OCI-M2 (cell line): ENCODE data around the gene SLC66A2.
A peak's percentile ranks its signal among the peaks of the same experiment; 100 is the strongest.
"Not testable (repeated sequence)": the region's sequence is repeated elsewhere in the genome, so short reads cannot be mapped to it uniquely, and the experiment has no call there.

Source experiments
- DNase-seq: peaks from one replicate; lab custom pipeline; 2025; ENCODE audit not compliant: unreplicated experiment; lab: John Stamatoyannopoulos, UW

The SLC66A2 gene

DNA sequence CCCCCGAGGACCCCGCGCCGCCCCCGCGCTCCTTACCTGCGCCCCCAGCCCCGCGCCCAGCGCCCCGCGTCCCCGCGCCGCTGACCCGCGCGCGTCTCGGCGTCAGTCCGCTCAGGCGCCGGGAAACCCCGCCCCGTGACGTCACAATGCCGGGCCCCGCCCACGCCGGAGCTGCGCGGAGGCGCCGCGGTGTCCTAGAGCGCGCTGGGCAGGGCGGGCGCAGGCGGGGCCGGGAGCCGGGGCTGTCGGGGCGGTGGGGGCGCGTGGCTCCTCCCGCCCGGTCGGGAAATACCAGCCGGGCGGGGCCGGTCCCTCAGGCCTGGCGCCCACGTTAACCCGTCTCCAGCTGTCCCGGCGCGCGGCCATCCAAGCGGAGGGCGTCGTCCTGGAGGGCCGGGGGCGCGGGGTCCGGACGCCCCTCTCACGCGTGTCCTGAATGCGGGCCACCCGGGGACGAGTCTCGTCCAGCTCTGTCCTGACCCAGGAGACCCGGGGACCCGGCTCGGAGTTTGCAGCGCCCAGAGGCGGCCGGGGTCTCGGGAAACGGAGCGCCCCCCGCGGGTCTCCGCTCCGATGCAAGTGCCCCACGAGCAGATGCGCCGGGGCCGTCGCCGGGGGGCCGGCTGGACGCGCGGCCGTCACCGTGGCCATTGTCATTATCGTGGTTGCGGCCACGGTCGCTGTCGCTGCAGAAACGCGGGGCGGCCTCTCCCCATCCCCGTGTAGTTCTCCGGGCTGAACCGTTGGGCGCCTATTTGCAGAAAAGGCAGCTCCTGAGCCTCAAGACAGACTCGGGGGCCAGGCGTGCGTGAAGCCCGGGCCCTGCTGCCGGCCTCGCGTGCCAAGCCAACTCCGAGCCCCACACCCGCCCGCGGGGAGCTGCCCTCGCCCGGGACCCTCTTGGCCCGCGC is at the start of gene SLC66A2:
SLC66A2 (minus strand) TSS at position 109 of the 911 bp plus-strand sequence. CDS start 727 bp downstream, outside the sequence.
- DNase-seq: no peak

GRCh38 chr18:80000877-80001276 is 49.4 kb upstream of the SLC66A2 start:
- DNase-seq: no peak

DNA sequence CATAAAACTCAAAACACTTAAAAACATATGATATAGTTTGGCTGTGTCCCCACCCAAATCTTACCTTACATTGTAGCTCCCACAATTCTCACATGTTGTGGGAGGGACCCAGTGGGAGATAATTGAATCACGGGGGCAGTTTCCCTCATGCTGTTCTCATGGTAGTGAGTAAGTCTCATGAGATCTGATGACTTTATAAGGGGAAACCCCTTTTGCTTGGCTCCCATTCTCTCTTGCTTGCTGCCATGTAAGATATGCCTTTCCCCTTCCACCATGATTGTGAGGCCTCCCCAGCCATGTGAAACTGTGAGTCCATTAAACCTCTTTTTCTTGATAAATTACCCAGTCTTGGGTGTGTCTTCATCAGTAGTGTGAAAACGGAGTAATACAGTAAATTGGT is 48.2 kb upstream of the SLC66A2 start:
- not testable (repeated sequence) for DNase-seq

GRCh38 chr18:79991494-79991893 is 40.0 kb upstream of the SLC66A2 start:
- DNase-seq: no peak

DNA sequence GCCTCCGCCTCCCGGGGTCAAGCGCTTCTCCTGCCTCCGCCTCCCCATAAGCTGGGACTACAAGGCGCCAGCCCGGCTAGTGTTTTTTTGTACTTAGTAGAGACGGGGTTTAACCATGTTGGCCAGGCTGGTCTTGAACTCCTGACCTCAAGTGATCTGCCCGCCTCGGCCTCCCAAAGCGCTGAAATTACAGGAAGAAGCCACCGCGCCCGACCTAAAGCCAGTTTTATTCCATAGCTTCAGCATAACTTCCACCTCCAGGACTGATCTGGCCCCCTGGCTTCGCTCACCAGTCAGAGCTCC is 37.7 kb upstream of the SLC66A2 start:
- DNase-seq: no peak

GRCh38 chr18:79988451-79989194 is 37.2 kb upstream of the SLC66A2 start, which contains the start of gene TXNL4A:
TXNL4A (minus strand) TSS chr18:79988563; CDS start chr18:79988392, 171 bp downstream.
- DNase-seq: no peak

- DNase-seq: peak; percentile 17
Measured at GRCh38 chr18:79988071-79988450, 36.6 kb upstream of the SLC66A2 start.

DNA sequence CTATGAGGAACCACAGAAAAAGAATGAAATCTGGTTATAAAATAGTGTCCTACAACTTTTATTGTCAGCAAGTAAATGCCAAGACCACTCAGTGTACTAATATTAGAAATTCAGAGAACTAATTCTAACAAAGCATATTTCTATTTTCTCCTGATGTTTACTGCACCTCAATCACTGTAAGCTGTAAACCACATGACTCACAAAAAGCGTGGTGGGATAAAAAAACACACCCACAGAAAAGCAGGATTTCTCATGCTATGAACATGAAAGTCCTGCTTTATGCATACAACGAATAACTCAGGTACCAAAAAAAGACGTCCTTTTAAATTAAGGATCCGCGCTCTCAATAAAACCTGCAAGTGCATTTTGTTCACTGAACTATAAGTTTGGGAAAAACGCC is 36.1 kb upstream of the SLC66A2 start:
- DNase-seq: no peak

GRCh38 chr18:79986726-79987125 is 35.3 kb upstream of the SLC66A2 start:
- no peak for DNase-seq

DNA sequence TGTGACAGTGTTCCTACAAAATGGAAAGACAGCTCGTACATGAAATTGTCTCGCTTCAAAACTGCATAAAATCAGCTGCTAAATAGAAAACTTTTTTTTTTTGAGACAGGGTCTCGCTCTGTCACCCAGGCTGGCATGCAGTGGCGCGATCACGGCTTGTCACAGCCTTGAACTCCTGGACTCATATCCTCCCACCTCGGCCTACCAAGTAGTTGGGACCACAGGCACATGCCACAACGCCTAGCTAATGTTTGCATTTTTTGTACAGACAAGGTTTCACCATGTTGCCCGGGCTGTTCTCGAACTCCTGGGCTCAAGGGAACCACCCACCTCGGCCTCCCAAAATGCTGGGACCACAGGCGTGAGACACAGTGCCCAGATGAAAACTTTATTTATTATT is 33.7 kb upstream of the SLC66A2 start:
- no peak for DNase-seq

DNA sequence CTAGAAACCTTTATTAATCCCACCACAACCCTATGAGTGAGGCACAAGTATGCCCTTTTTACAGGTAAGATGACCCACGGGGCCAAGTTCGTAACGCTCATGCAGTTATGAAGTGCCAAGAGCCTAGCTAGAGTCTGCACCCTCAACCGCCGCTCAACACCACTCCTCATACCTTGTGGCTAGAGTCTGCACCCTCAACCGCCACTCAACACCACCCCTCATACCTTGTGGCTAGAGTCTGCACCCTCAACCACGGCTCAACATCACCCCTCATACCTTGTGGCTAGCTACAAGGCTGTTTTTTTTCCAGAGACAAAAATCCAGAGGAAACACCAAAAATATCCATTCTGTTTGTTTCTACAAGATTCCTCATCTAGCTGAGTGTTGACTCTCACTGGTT is 32.3 kb upstream of the SLC66A2 start:
- DNase-seq: no peak

GRCh38 chr18:79983253-79983652 is 31.8 kb upstream of the SLC66A2 start:
- DNase-seq: no peak

GRCh38 chr18:79982736-79983135 is 31.3 kb upstream of the SLC66A2 start:
- no peak for DNase-seq

DNA sequence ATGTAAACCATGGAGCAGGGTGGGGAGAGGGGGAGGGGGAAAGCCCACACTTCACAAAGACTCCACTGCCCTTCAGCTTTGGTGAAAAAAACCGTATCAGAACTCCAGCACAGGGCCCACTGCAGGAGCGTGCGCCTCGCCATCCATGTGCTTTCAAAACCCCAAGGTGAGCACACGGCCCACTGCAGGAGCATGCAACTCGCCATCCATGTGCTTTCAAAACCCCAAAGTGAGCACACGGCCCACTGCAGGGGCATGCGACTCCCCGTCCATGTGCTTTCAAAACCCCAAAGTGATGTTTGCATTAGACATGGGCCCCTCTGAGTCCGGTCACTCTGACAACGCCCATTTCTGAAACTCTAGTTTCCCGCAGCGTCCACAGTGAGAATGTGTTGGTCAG is 29.1 kb upstream of the SLC66A2 start:
- no peak for DNase-seq

GRCh38 chr18:79979843-79980242 is 28.4 kb upstream of the SLC66A2 start:
- no peak for DNase-seq

DNA sequence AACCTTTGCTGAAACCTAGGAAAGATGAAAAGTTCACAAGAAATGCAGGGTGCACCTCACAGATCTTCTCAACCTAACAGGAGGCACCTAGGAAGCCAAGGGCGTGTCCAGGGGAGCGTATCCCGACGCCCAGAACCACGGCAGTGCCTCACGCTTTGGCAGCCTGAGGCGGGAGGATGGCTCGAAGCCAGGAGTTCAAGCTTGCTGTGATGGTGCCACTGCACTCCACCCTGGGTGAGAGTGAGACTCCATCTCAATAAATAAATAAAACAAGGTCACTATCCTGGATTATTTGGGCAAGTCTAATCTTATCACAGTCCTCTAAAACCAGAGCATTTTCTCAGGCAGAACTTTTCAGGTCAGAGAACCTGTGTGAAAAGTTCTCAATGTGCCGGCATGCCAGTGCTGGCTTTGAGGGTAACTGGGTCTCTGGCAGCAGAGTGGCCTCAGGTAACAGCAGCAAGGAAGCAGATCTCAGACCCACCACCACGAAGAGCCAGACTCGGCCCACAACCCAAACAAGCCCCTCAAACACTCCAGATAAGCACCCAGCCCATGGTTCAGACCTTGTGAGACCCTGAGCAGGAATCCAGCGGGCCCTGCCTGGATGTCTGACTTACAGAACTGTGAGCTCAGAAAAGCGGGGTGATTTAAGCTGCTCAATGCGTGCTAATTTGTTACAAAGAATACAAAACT is 24.7 kb upstream of the SLC66A2 start:
- no peak for DNase-seq

- no peak for DNase-seq
Measured at GRCh38 chr18:79975043-79975442, 23.6 kb upstream of the SLC66A2 start.

DNA sequence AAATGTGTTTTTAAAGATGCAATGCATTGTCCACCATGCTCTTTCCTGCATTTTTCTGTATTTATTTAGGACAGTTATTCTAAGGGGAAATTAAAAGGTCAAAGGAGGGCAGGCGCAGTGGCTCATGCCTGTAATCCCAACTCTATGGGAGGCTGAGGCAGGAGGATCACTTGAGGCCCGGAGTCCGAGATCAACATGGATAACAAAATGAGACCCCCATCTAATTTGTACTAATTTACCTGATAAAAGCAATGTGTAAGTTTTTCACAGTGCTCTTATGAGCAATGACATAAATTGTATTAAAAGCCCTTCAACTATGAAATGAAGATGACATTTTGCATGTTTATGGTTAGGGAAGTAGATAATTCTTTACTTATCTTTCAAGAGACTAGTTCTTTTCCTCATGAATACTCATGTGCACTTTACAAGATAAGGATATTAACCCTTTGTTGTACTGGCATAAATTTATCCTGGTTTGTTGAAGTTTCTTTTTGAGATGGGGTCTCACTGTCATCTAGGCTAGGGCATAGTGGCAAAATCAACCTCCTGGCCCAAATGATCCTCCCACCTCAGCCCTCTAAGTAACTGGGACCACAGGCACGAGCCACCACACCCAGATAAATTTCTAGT is 22.7 kb upstream of the SLC66A2 start:
- no peak for DNase-seq

DNA sequence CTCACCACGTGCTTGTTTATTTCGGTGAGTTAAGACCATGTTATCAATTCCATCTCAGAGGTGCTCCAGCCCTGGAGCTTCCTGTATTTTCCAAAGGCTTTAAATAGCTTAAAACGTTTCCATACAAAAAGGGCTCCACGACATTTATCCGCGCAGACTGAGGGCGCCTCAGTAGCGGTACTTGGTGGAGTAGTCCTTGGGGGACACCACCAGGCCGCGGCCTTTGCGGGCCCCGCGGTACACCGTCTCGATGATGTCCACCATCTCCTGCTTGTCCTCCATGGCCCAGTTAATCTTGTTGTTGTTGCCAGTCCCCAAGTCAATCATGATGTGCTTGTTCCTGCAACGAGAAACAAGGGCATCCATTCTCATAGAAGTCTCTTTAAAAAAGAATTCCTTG is 22.1 kb upstream of the SLC66A2 start:
- DNase-seq: no peak

DNA sequence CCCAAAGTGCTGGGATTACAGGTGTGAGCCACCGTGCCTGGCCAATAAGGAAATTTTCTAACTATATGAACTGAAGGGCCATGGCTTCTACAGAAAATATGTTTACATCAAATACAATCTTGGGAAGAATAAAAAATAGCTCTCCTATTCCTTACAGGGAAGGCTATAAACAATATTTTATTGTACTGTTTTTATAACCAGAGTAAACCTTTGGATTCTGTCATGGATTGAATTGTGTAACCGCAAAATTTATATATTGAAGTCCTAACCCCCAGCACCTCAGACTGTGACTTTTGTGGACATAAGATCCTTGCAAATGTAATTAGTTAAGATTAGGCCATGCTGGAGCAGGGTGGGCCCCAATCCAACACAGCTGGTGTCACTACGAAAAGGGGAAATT is 21.3 kb upstream of the SLC66A2 start:
- DNase-seq: no peak

GRCh38 chr18:79971986-79972385 is 20.5 kb upstream of the SLC66A2 start:
- no peak for DNase-seq
